K562 (cell line): Measurements from ENCODE around the gene PACS2. TPM values are rescaled to one million over a fixed set of nuclear protein-coding genes. Genes with fewer than 3 reads are reported as not detected.
A peak's percentile ranks its signal among the peaks of the same experiment; 100 is the strongest.

Source experiments
- ARID4B ChIP-seq: sonication (generic); formaldehyde crosslinking; IDR thresholded peaks from 2 replicates; pipeline ENCODE4 v1.8.0; 2022; ENCODE audit warnings: mild to moderate bottlenecking, missing genetic modification reagents
- CAMTA2 ChIP-seq: fragments of 250-450 bp; sonication (Bioruptor Pico); conservative IDR thresholded peaks from 2 replicates; pipeline ENCODE4 v1.5.1; 2022
- CBFA2T2 ChIP-seq: fragments of 450-650 bp; conservative IDR thresholded peaks from 2 replicates; pipeline ENCODE4 v1.6.1; 2017; ENCODE audit warnings: mild to moderate bottlenecking
- EZH2 ChIP-seq: IDR thresholded peaks from 2 replicates; pipeline ENCODE4 v1.6.1; 2012; ENCODE audit warnings: low read depth, mild to moderate bottlenecking, inconsistent platforms, low read length, borderline replicate concordance
- GABPB2 ChIP-seq: fragments of 250-450 bp; sonication (Bioruptor Pico); conservative IDR thresholded peaks from 2 replicates; pipeline ENCODE4 v1.5.1; 2021; ENCODE audit warnings: mild to moderate bottlenecking
- HMGN3 ChIP-seq: IDR thresholded peaks from 2 replicates; pipeline ENCODE4 v1.6.1; 2011; ENCODE audit warnings: borderline replicate concordance, low read depth, mild to moderate bottlenecking, mixed read lengths, low read length; ENCODE audit not compliant: insufficient read length; ENCODE audit errors: extremely low read depth
- L3MBTL2 ChIP-seq: fragments of 450-650 bp; IDR thresholded peaks from 2 replicates; pipeline ENCODE4 v1.6.1; 2016; ENCODE audit warnings: mild to moderate bottlenecking, moderate library complexity
- MITF ChIP-seq: IDR thresholded peaks from 2 replicates; pipeline ENCODE4 v1.6.1; 2014; ENCODE audit warnings: antibody characterized with exemption
- NCOA6 ChIP-seq: fragments of 450-650 bp; IDR thresholded peaks from 2 replicates; pipeline ENCODE4 v1.6.1; 2017; ENCODE audit warnings: mild to moderate bottlenecking
- PCBP1 ChIP-seq: fragments of 200-400 bp; formaldehyde crosslinking; IDR thresholded peaks from 2 replicates; pipeline ENCODE4 v1.6.1; 2018; ENCODE audit warnings: mild to moderate bottlenecking, low read depth, low read length; ENCODE audit not compliant: poor library complexity, severe bottlenecking
- POLR3G ChIP-seq: IDR thresholded peaks from 2 replicates; pipeline ENCODE4 v1.6.1; 2011; ENCODE audit not compliant: insufficient read length, insufficient replicate concordance; ENCODE audit errors: extremely low read depth
- SMARCA4 ChIP-seq: fragments of 450-650 bp; IDR thresholded peaks from 2 replicates; pipeline ENCODE4 v1.6.1; 2016
- ZNF121 ChIP-seq: sonication (generic); formaldehyde crosslinking; conservative IDR thresholded peaks from 2 replicates; pipeline ENCODE4 v1.8.0; 2022; ENCODE audit warnings: missing genetic modification reagents
- ZNF24 ChIP-seq: fragments of 450-650 bp; IDR thresholded peaks from 2 replicates; pipeline ENCODE4 v1.6.1; 2016
- ZNF384 ChIP-seq: IDR thresholded peaks from 2 replicates; pipeline ENCODE4 v1.6.1; 2012; ENCODE audit warnings: low read depth, low read length, improper control_type of control experiment
- ZNF592 ChIP-seq: fragments of 450-650 bp; IDR thresholded peaks from 2 replicates; pipeline ENCODE4 v1.6.1; 2017; ENCODE audit warnings: antibody characterized with exemption, mild to moderate bottlenecking
- polyA plus RNA-seq, 8 experiments: library from polyadenylated mRNA; depleted of rRNA in 4 of 8; stranded (reverse) in 5 of 8; unstranded in 3 of 8; fragments of >200 nt; fragmentation: Nextera tagmentation in 2 of 8; fragmentation: Illumina TruSeq in 1 of 8; extraction: Ambion mirVana in 2 of 8; extraction: Trizol in 1 of 8; gene quantifications; 2 replicates each; pipeline versions ENCODE4 v1.2.1 to v1.2.3, GENCODE V29; 2011 to 2014; ENCODE audit warnings: inconsistent platforms in 1 of 8, missing spikeins in 1 of 8
- total RNA-seq, 7 experiments: library from RNA; depleted of rRNA in 6 of 7; stranded (reverse); fragments of >200 nt in 6 of 7; fragmentation: Illumina TruSeq in 2 of 7; extraction: Trizol in 2 of 7; gene quantifications; 2 replicates each; pipeline versions ENCODE4 v1.2.1 to v1.2.3, GENCODE V29; 2011 to 2021; ENCODE audit warnings: low replicate concordance in 1 of 7

Gene PACS2
- total and polyA plus RNA-seq, 9 of the 15 experiments (the other 6 are each of a cell fraction or from before 2014, with no cell fraction given) = 0.11 to 20.8 (median 9.9) TPM

GRCh38 chr14:105378199-105378598, 63.7 kb downstream of the PACS2 start (continued):
- 0 out of 2 replicates have a peak, but pooled peaks have one; percentile 30 for TF ChIP-seq ZNF592
- no peak for TF ChIP-seq ZNF24
- no peak for TF ChIP-seq GABPB2 (CRISPR knock-in tag)
- no peak for TF ChIP-seq SMARCA4
- no peak for TF ChIP-seq POLR3G
- peak; percentile 35; the same call in 1 of the 2 replicates for TF ChIP-seq L3MBTL2
- no peak for TF ChIP-seq CAMTA2 (CRISPR knock-in tag)
- TF ChIP-seq HMGN3 = no peak
- 0 out of 2 replicates have a peak, but pooled peaks have one; percentile 21 for TF ChIP-seq ZNF384
- TF ChIP-seq MITF = no peak
- TF ChIP-seq PCBP1 = no peak
- 0 out of 2 replicates have a peak, but pooled peaks have one; percentile 11 for TF ChIP-seq CBFA2T2
- TF ChIP-seq ARID4B (CRISPR knock-in tag) = no peak
- no peak for TF ChIP-seq EZH2
- TF ChIP-seq ZNF121 (CRISPR knock-in tag) = no peak
- TF ChIP-seq NCOA6 = no peak
